HG02763 (cell line): ENCODE measurements around the gene GARIN1A.
"Not testable (repeated sequence)": the region's sequence is repeated elsewhere in the genome, so short reads cannot be mapped to it uniquely, and the experiment has no call there.

Experiments used
- ATAC-seq: cut with Tn5 transposase; IDR thresholded peaks from one replicate; pipeline ENCODE4 v1.9.1; 2021; ENCODE audit warnings: mild to moderate bottlenecking, moderate library complexity; ENCODE audit not compliant: unreplicated experiment

Gene GARIN1A

GRCh38 chr7:128671992-128672391, at the start of gene GARIN1A:
Gene GARIN1A (plus strand): TSS chr7:128672292. CDS start chr7:128672398, 106 bp downstream.
- no peak for ATAC-seq

- ATAC-seq: not testable (repeated sequence)
Observed at GRCh38 chr7:128627124-128627523, 45.0 kb upstream of the GARIN1A start.

- ATAC-seq: not testable (repeated sequence)
Observed at GRCh38 chr7:128633915-128634314, 38.2 kb upstream of the GARIN1A start.

GRCh38 chr7:128645206-128645605, 26.9 kb upstream of the GARIN1A start:
- not testable (repeated sequence) for ATAC-seq

- ATAC-seq: not testable (repeated sequence)
Observed at GRCh38 chr7:128645844-128646243, 26.2 kb upstream of the GARIN1A start.

GRCh38 chr7:128646877-128647276, 25.2 kb upstream of the GARIN1A start:
- not testable (repeated sequence) for ATAC-seq

- not testable (repeated sequence) for ATAC-seq
Observed at GRCh38 chr7:128651096-128651495, 21.0 kb upstream of the GARIN1A start.

- ATAC-seq: not testable (repeated sequence)
Observed at GRCh38 chr7:128652606-128653005, 19.5 kb upstream of the GARIN1A start.

GRCh38 chr7:128653197-128653596, 18.9 kb upstream of the GARIN1A start:
- not testable (repeated sequence) for ATAC-seq

GRCh38 chr7:128654080-128654479, 18.0 kb upstream of the GARIN1A start:
- not testable (repeated sequence) for ATAC-seq

GRCh38 chr7:128654501-128654900, 17.6 kb upstream of the GARIN1A start:
- ATAC-seq: not testable (repeated sequence)

- not testable (repeated sequence) for ATAC-seq
Observed at GRCh38 chr7:128658428-128658827, 13.7 kb upstream of the GARIN1A start.

GRCh38 chr7:128660596-128660995, 11.5 kb upstream of the GARIN1A start:
- no peak for ATAC-seq

- no peak for ATAC-seq
Observed at GRCh38 chr7:128661446-128661845, 10.6 kb upstream of the GARIN1A start.

GRCh38 chr7:128662091-128662490, 10.0 kb upstream of the GARIN1A start:
- no peak for ATAC-seq

GRCh38 chr7:128663223-128663622, 8.9 kb upstream of the GARIN1A start:
- not testable (repeated sequence) for ATAC-seq

- ATAC-seq: no peak
Observed at GRCh38 chr7:128665057-128665456, 7.0 kb upstream of the GARIN1A start.

- no peak for ATAC-seq
Observed at GRCh38 chr7:128666200-128666599, 5.9 kb upstream of the GARIN1A start.

GRCh38 chr7:128672927-128673517, 930 bp downstream of the GARIN1A start:
- ATAC-seq: no peak

- no peak for ATAC-seq
Observed at GRCh38 chr7:128673571-128673970, 1.5 kb downstream of the GARIN1A start.

- ATAC-seq: no peak
Observed at GRCh38 chr7:128676665-128677064, 4.6 kb downstream of the GARIN1A start.

GRCh38 chr7:128679920-128680319, 7.8 kb downstream of the GARIN1A start:
- no peak for ATAC-seq
